HG02943 (cell line): ENCODE results near the gene MAST2.
"Not testable (repeated sequence)": the region's sequence is repeated elsewhere in the genome, so short reads cannot be mapped to it uniquely, and the experiment has no call there.

Experiments
- ATAC-seq: cut with Tn5 transposase; IDR thresholded peaks from one replicate; pipeline ENCODE4 v1.9.1; 2021; ENCODE audit warnings: mild to moderate bottlenecking, low read depth, moderate library complexity; ENCODE audit not compliant: unreplicated experiment

MAST2 gene

DNA sequence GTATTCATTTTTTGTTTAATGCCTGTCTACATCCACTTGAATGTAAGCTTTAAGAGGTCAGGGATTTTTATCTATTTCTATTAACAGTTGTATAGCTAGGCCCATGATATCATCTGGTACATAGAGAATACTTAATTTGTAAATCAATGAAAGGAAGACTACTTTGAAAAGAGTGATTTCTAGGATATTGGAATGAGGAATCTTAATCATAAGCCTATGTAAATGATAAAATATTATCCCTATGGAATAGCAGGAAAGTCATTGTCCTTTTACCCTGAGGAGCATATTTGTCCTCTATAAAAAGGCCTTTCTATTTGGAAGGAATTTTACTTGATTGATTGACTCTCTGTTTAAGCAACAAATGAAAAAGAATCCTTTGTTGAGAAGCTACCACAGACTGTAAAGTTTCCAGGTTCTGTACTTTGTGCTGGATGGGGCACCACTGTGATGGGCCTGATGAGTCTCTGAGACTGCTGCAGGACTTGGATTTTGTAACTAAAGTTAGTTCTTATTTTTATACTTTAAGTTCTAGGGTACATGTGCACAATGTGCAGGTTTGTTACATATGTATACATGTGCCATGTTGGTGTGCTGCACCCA is 53.8 kb downstream of the MAST2 start:
- no peak for ATAC-seq

GRCh38 chr1:45857755-45858492 is 54.5 kb downstream of the MAST2 start:
- not testable (repeated sequence) for ATAC-seq

DNA sequence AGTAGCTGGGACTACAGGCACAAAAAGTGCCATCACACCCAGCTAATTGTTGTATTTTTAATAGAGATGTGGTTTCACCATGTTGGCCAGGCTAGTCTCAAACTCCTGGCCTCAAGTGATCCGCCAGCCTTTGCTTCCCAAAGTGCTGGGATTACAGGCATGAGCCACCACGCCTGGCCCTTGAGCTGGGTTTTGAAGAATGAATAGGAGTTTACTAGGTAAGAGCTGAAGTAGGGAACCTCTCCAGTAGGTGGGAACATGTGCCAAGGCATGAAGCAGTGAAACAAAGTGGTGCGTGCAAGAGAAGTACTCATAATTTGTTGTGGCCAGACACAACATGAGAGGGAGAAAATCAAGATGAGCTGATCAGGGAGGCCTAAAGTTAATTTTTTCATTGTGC is 55.8 kb downstream of the MAST2 start:
- ATAC-seq, result no peak

GRCh38 chr1:45862008-45862407 is 58.6 kb downstream of the MAST2 start:
- no peak for ATAC-seq

- ATAC-seq, result no peak
These were observed 59.8 kb downstream of the MAST2 start for GRCh38 chr1:45863218-45863617.

DNA sequence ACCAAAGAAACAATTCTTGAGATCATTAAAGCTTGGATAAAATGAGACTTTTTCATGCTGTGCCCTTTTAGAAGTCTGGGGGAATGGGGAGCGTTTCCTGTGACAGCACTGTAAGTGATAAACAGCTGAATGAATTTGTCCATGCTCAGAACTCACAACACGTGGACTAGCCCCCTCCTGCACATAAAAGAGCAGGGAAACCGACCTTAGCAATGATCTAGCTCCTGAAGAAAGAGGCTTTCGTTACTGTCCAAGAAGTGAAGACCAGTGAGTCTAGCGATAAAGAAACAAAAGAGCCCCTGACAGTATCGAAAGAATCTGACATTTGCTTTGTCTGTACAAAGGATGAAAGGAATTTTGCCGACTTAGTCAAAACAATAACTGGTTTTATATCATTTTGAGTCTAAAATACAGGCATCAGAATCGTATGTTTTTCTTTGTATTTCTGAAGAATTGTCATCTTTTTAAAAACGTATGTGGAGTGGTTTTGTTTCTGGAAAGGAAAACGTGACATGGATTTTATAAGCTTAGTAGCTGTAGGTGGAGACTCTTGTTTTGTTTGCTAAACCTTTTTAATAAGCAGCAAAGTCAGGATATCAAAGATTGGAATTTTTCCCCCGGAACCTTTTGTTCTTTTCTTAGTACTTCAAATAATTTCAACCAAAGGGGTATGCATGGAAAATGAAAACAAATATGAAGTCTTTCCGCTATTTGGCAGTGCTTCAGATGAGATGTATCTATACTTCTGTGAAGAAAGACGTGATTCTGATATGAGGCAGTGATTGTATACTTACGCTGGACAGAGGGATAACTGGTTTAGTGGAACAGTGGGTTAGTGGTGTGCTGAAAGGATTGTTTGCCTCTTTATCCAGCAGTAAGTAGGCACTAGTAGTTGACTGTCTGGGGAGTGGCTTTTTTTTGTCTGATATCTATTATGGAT is 61.0 kb downstream of the MAST2 start:
- ATAC-seq, result no peak

GRCh38 chr1:45867697-45868348 is 64.4 kb downstream of the MAST2 start:
- ATAC-seq, result no peak

DNA sequence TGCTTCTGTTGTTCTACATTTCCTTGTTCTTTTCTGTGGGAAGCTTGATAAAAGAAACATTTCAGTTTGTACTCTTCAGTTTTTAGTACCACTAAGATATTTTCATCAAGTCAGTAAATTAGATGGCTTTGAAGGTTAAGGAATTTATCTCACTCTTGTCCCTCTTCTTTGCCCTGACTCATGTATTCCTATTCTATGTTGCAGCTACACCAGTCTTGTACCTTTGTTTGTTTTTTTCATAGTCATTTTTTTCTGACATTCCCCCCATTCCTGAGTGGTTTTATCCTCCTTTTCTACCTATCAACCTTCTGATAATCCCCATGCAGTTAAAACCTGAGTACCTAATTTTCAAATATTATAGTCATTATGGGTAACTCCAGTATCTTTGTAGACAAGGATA is 65.4 kb downstream of the MAST2 start:
- no peak for ATAC-seq

- ATAC-seq, result no peak
These were observed 67.1 kb downstream of the MAST2 start for GRCh38 chr1:45870500-45870899.

DNA sequence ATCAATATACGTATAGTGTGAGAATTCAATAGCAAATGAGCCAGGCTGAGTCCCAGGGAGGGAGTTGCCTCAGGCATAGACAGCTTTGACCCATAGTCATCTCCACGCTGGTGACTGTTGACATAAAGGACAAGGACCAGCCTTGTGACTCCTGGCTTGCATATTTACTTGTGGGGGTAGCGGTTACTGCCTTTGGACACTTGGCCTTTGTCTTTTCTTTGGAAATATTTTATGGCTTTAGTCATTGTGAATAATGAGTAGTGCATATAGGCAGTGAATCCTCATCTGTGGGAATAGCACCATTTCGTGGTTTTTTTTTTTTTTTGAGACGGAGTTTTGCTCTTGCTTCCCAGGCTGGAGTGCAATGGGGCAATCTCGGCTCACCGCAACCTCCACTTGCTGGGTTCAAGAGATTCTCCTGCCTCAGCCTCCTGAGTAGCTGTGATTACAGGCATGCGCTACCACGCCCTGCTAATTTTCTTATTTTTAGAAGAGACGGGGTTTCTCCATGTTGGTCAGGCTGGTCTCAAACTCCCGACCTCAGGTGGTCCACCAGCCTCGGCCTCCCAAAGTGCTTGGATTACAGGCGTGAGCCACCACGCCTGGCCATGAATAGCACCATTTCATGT is 68.9 kb downstream of the MAST2 start:
- ATAC-seq, result not testable (repeated sequence)

DNA sequence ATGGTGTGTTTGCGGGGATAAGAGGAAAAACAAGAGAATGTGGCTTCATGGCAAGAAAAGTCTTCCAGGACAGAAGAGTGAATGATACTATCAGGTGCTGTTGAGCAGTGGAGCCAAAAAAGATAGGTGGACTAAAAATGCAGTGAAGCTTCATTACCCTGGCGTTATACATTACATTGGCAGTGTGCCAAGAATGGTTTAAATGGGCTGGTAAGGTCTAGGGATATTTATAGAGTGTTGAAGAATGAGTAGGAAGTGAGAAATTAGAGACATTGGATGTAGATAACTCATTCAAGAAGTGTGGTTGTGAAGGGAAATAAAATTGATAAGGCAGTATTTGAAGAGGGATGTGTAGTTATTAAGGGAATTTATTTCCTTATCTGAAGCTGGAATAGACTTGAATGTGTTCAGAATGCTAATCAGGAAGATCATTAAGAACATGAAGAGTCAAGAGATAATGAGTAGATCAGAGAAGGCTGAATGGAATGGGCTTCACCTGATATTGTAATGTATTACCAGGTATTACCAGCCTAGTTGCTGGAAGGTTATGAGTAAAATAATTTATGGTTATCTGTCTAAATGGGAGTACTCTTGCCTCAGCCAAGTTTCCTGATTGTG is 72.7 kb downstream of the MAST2 start:
- ATAC-seq, result no peak

GRCh38 chr1:45877264-45877663 is 73.9 kb downstream of the MAST2 start:
- ATAC-seq, result no peak

DNA sequence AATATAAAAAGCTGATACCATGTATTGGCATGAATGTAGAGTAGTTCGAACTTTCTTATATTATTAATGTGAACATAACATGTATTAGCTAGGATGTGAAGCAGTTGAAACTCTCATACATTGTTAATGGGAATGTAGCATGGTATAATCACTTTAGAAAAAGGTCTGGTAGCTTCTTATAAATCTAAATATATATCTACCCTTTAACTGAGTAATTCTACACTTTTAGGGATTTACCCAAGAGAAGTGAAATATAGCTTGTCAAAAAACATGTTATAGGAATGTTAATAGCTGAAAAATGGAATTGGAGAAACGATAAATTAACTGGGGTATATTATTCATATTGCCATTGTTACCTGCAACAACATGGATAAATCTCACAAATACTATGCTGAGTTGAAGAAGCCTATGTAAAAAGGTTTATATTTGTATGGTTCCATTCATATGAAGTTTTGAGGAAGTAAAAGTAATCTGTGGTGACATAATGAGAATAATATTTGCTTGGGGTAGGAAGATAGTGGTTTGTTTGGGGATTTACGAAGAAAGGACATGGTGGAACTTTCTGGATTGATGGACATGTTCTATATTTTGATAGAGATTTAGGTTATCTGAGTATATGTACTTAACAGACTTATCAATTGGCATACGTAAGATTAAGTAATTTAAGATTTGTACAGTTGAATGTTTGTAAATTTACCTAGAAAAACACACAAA is 76.6 kb downstream of the MAST2 start:
- no peak for ATAC-seq

DNA sequence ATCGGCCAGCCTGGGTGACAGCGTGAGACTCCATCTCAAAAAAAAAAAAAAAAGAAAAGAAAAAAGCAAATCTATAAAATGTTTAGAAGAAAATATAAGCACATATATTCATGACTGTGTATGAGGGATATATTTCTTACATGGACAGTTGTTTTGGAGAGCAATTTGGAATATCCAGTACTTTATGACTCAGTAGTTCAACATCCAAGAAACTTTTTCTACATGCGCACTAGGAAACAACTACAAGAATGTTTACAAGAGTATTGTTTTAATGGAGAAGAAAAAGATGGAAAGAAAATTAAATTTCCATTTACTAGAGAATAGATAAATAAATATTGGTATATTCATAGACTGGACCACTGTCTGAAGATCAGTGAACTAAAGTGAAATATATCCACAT is 77.5 kb downstream of the MAST2 start:
- no peak for ATAC-seq

DNA sequence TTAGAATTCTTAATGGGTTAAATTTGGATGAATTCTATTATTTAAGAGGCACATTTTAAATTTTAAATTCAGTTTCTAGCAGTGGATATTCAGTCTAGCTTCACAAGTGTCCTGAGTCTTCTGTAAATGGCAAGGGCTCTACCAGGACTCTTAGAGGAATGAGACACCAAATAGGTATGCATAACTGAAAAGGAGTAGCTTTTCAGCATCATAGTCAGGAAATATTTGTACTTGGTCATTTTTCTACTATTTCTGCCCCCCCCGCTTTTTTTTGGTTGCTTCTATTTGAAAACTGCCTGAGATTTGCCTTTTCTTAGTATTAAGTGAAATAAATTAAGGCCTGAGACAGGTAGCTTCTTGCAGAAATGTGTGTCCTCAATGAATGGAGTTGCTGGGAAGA is 80.2 kb downstream of the MAST2 start:
- ATAC-seq, result no peak

GRCh38 chr1:45884700-45885099 is 81.3 kb downstream of the MAST2 start:
- no peak for ATAC-seq

GRCh38 chr1:45886229-45886628 is 82.8 kb downstream of the MAST2 start:
- ATAC-seq, result no peak

DNA sequence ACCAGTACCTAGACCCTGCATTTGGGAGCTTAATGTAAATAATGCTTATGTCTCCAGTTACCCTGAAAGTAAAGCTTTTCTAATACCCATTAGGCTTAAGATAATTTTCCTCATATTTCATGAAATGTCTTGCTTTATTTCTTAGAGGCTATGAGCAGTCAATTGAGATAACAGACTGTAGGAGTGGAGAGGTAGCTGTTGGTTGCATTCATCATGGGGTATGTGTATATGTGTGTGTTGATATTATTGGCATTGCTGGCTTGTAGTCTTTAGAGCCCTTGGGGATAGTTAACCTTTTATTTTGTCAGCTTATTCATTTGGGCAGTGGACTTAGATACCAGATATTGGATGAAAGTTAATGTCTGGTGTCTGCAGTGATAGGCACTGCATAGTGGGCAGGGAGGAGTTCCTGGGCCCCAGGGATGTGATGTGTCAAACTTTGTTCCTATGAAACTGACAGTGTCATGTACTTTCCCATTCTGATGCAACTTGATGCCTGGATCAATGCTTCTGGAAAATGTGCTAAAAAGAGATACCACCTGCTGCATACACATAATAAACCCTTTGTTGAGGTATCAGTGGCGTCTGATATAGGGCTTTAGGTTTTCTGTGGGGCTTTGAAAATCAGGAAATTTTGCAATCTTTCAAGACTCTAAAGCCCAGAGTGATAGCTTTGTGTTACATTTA is 83.9 kb downstream of the MAST2 start:
- ATAC-seq, result no peak

- no peak for ATAC-seq
These were observed 86.7 kb downstream of the MAST2 start for GRCh38 chr1:45890078-45890477.
